SK-N-MC (cell line): ENCODE measurements around the gene TERB2.
"Not testable (repeated sequence)": the region's sequence is repeated elsewhere in the genome, so short reads cannot be mapped to it uniquely, and the experiment has no call there.

ENCODE experiments used
- EZH2 ChIP-seq: fragments of 200-600 bp; sonication (generic); IDR thresholded peaks from one replicate; pipeline ENCODE4 v1.6.1; 2017; ENCODE audit warnings: antibody characterized with exemption
- POLR2AphosphoS5 ChIP-seq: IDR thresholded peaks from 2 replicates; pipeline ENCODE4 v1.6.1; 2012; ENCODE audit warnings: mild to moderate bottlenecking, low read depth, low read length, borderline replicate concordance

DNA sequence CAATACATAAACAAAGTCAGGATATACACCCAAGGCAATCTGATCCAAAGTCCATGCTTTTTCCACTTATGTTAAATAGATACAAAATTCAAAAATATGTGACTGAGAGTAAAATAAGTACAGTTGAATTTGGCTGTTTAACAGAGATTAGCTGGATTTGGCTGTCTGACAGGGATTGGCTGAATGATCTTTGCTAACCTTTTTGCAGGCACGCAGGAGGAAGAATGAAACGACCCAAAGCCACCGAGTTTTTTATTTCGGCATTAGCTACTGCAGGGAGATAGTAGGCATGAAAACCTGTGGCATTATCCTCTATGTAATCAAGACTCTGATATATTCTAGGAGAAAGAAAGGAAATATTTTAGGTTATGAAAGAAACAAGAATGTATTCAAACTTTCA lies 26.2 kb upstream of the TERB2 start:
- TF ChIP-seq POLR2AphosphoS5, EZH2: not testable (repeated sequence)
